ENCODE results near the gene DKK3.

DNA sequence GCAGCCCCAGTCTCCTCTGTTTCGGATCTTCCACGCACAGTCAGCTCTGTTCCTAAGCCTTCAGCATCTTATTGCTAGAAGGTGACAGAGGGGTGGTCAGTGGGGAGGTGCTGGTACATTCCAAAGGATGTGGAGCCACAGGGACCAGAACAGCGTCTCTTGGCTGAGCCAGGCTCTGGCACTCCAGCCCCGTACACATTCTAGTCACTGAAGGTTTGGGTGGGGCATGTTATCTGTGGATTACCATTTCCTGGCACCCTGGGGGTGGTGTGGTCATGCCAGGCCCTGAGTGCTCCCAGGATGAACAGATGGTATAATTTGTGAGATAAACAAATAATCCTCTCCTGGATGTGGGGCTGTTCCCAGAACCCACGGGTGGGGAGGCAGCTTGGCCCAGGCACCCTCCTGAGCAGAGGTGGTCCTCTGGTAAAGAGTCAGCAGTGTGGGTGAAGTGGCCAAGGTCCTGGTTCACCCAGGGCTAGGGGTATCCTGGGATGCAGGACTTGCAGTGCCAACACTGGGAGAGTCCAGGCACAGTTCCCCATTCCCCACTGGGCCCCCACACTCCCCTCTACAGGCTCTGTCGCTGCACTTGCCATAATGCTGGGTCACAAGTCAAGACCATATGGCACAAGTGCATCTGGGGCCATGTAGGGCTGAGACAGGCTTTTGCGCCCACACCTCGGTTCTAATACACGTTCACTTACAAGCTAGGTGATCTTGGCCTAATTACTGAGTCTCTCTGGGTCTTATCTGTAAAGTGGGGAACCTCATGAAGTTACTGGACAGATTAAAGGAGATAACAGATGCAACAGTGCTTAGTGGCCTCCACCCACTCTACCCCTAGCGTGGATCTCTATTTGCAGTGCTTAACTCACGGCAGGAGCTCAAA, 33.0 kb downstream of the DKK3 start:
- TF ChIP-seq, protein P1, sequence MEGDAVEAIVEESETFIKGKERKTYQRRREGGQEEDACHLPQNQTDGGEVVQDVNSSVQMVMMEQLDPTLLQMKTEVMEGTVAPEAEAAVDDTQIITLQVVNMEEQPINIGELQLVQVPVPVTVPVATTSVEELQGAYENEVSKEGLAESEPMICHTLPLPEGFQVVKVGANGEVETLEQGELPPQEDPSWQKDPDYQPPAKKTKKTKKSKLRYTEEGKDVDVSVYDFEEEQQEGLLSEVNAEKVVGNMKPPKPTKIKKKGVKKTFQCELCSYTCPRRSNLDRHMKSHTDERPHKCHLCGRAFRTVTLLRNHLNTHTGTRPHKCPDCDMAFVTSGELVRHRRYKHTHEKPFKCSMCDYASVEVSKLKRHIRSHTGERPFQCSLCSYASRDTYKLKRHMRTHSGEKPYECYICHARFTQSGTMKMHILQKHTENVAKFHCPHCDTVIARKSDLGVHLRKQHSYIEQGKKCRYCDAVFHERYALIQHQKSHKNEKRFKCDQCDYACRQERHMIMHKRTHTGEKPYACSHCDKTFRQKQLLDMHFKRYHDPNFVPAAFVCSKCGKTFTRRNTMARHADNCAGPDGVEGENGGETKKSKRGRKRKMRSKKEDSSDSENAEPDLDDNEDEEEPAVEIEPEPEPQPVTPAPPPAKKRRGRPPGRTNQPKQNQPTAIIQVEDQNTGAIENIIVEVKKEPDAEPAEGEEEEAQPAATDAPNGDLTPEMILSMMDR (IDR thresholded peaks at IDR 0.05; ENCODE audit: poor library complexity, severe bottlenecking), result no peak
- TF ChIP-seq RAD21 (conservative IDR thresholded peaks at IDR 0.05) (no peak), EZH2 (IDR thresholded peaks at IDR 0.05; ENCODE audit: borderline replicate concordance, insufficient read depth, low read length, poor library complexity, severe bottlenecking) (no peak), MXI1 (conservative IDR thresholded peaks at IDR 0.05; ENCODE audit: poor library complexity, severe bottlenecking) (no peak), POLR2AphosphoS5 (IDR thresholded peaks at IDR 0.05) (no peak), TAF1 (IDR thresholded peaks at IDR 0.05; ENCODE audit: low read depth) (no peak), EP300 (conservative IDR thresholded peaks at IDR 0.05; ENCODE audit: poor library complexity, severe bottlenecking) (no peak), SMC3 (conservative IDR thresholded peaks at IDR 0.05; ENCODE audit: poor library complexity) (no peak)
- TF ChIP-seq, protein P2, sequence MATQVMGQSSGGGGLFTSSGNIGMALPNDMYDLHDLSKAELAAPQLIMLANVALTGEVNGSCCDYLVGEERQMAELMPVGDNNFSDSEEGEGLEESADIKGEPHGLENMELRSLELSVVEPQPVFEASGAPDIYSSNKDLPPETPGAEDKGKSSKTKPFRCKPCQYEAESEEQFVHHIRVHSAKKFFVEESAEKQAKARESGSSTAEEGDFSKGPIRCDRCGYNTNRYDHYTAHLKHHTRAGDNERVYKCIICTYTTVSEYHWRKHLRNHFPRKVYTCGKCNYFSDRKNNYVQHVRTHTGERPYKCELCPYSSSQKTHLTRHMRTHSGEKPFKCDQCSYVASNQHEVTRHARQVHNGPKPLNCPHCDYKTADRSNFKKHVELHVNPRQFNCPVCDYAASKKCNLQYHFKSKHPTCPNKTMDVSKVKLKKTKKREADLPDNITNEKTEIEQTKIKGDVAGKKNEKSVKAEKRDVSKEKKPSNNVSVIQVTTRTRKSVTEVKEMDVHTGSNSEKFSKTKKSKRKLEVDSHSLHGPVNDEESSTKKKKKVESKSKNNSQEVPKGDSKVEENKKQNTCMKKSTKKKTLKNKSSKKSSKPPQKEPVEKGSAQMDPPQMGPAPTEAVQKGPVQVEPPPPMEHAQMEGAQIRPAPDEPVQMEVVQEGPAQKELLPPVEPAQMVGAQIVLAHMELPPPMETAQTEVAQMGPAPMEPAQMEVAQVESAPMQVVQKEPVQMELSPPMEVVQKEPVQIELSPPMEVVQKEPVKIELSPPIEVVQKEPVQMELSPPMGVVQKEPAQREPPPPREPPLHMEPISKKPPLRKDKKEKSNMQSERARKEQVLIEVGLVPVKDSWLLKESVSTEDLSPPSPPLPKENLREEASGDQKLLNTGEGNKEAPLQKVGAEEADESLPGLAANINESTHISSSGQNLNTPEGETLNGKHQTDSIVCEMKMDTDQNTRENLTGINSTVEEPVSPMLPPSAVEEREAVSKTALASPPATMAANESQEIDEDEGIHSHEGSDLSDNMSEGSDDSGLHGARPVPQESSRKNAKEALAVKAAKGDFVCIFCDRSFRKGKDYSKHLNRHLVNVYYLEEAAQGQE (IDR thresholded peaks at IDR 0.05; ENCODE audit: borderline replicate concordance), result no peak

Data from neural cell (in vitro differentiated cells).